GM23248 (cell line): ENCODE measurements around the gene FBN3. TPM values are rescaled to one million over a fixed set of nuclear protein-coding genes. Genes with fewer than 3 reads are reported as not detected.

Source experiments
- DNase-seq: peaks from one replicate; pipeline ENCODE4 v3.0.0-alpha.2; 2015
- H2AFZ ChIP-seq: fragments of 200-600 bp; sonication (generic); 2 replicates; pipeline ENCODE4 v1.6.1; 2016; ENCODE audit warnings: antibody characterized with exemption
- H3F3A ChIP-seq: fragments of 200-600 bp; sonication (generic); 2 replicates; pipeline ENCODE4 v1.6.1; 2016; ENCODE audit warnings: mild to moderate bottlenecking, antibody characterized with exemption, mixed run types; ENCODE audit not compliant: insufficient read depth
- H3K27ac ChIP-seq: fragments of 200-600 bp; sonication (generic); 2 replicates; pipeline ENCODE4 v1.5.1; 2016; ENCODE audit warnings: mild to moderate bottlenecking
- H3K27me3 ChIP-seq: fragments of 200-600 bp; sonication (generic); replicated peaks from 2 replicates; pipeline ENCODE4 v1.6.1; 2016; ENCODE audit warnings: mild to moderate bottlenecking; ENCODE audit not compliant: insufficient read depth
- H3K36me3 ChIP-seq: fragments of 200-600 bp; sonication (generic); 2 replicates; pipeline ENCODE4 v1.6.1; 2016; ENCODE audit warnings: low read depth, mild to moderate bottlenecking
- H3K4me1 ChIP-seq: fragments of 200-600 bp; sonication (generic); 2 replicates; pipeline ENCODE4 v1.6.1; 2016; ENCODE audit warnings: mild to moderate bottlenecking; ENCODE audit not compliant: insufficient read depth
- H3K4me2 ChIP-seq: fragments of 200-600 bp; sonication (generic); one replicate; pipeline ENCODE4 v1.6.1; 2016; ENCODE audit warnings: mild to moderate bottlenecking; ENCODE audit not compliant: unreplicated experiment
- H3K4me3 ChIP-seq: fragments of 200-600 bp; sonication (generic); 2 replicates; pipeline ENCODE4 v1.5.1; 2016; ENCODE audit warnings: mild to moderate bottlenecking
- H3K79me2 ChIP-seq: fragments of 200-600 bp; sonication (generic); 2 replicates; pipeline ENCODE4 v1.6.1; 2016; ENCODE audit warnings: mild to moderate bottlenecking; ENCODE audit not compliant: insufficient read depth
- H3K9ac ChIP-seq: fragments of 200-600 bp; sonication (generic); 2 replicates; pipeline ENCODE4 v1.6.1; 2016; ENCODE audit warnings: mild to moderate bottlenecking
- H3K9me2 ChIP-seq: fragments of 200-600 bp; sonication (generic); 2 replicates; pipeline ENCODE4 v1.6.1; 2016; ENCODE audit warnings: mixed run types, mild to moderate bottlenecking, moderate library complexity; ENCODE audit not compliant: insufficient read depth
- H3K9me3 ChIP-seq: fragments of 200-600 bp; sonication (generic); one replicate; pipeline ENCODE4 v1.6.1; 2017; ENCODE audit warnings: low read depth
- H4K20me1 ChIP-seq: fragments of 200-600 bp; sonication (generic); 2 replicates; pipeline ENCODE4 v1.6.0; 2016; ENCODE audit not compliant: insufficient read depth
- EZH2 ChIP-seq: fragments of 200-600 bp; sonication (generic); IDR thresholded peaks from 2 replicates; pipeline ENCODE4 v1.6.1; 2018; ENCODE audit warnings: antibody characterized with exemption, mild to moderate bottlenecking; ENCODE audit not compliant: insufficient read depth, poor library complexity, severe bottlenecking
- EZH2phosphoT487 ChIP-seq: fragments of 200-600 bp; sonication (generic); IDR thresholded peaks from 2 replicates; pipeline ENCODE4 v1.6.1; 2018; ENCODE audit warnings: antibody characterized with exemption, moderate library complexity, mild to moderate bottlenecking, low read depth; ENCODE audit not compliant: insufficient read depth
- WGBS, 2 experiments: methylation state at CpG; one replicate each; pipeline ENCODE4 v1.1.6; 2015 to 2017; ENCODE audit warnings: low lambda C conversion rate in 2 of 2, low coverage in 1 of 2; ENCODE audit errors: missing lambda C conversion rate in 2 of 2; 5-methylcytosine and 5-hydroxymethylcytosine counted together
- in situ Hi-C: fragments of 300-500 bp; cut with MboI; formaldehyde crosslinking; loops from 2 replicates; pipeline ENCODE4 v1.15.0; 2020
- polyA plus RNA-seq: library from polyadenylated mRNA; unstranded; fragments of >200 nt; fragmentation: Nextera tagmentation; extraction: Ambion mirVana; gene quantifications from 2 replicates; pipeline ENCODE4 v1.2.1, GENCODE V29; 2016
- total RNA-seq: library from RNA; depleted of rRNA; stranded (reverse); fragments of >200 nt; shearing (Covaris generic); gene quantifications from 2 replicates; pipeline ENCODE4 v1.2.3, GENCODE V29; 2014

Gene FBN3
- total and polyA plus RNA-seq, 2 experiments from 2014 or later, result not detected

- Histone ChIP-seq H3F3A (no peaks in the 10 kb centered on the region), H3K4me3 (no peak overlapping the region), H3K36me3 (no peaks in the 10 kb centered on the region), H4K20me1 (no peaks in the 10 kb centered on the region), H3K79me2 (no peaks in the 10 kb centered on the region), H3K9me3 (no peaks in the 10 kb centered on the region), H3K9ac (no peak overlapping the region), H3K27ac (no peak overlapping the region), H3K9me2 (no peaks in the 10 kb centered on the region), H2AFZ (no peak overlapping the region), H3K4me2 (no peak overlapping the region), H3K4me1 (no peaks in the 10 kb centered on the region), H3K27me3 (no peaks in the 10 kb centered on the region)
- no peak for TF ChIP-seq EZH2
- no peak for TF ChIP-seq EZH2phosphoT487
- no peak for DNase-seq
- WGBS, 2 experiments, result 64 to 66% methylated on average over 15 to 20 of the region's 20 CpGs
- in situ Hi-C loops, result no loop called here
Observed at GRCh38 chr19:8085598-8086408, 63.6 kb downstream of the FBN3 start.

- Histone ChIP-seq H3K36me3 (no peaks in the 10 kb centered on the region), H3K9ac (no peak overlapping the region), H4K20me1 (no peaks in the 10 kb centered on the region), H3K79me2 (no peaks in the 10 kb centered on the region), H3K27me3 (no peaks in the 10 kb centered on the region), H3K27ac (no peak overlapping the region), H3K9me2 (no peaks in the 10 kb centered on the region), H3F3A (no peaks in the 10 kb centered on the region), H3K4me1 (no peaks in the 10 kb centered on the region), H2AFZ (no peak overlapping the region), H3K9me3 (no peaks in the 10 kb centered on the region), H3K4me3 (no peak overlapping the region), H3K4me2 (no peak overlapping the region)
- no peak for DNase-seq
- TF ChIP-seq EZH2phosphoT487 (no peak), EZH2 (no peak)
- in situ Hi-C loops, result no loop called here
- WGBS, 2 experiments, result 72 to 77% methylated on average over 13 of the region's 13 CpGs
Observed at GRCh38 chr19:8084152-8084551, 65.2 kb downstream of the FBN3 start.

DNA sequence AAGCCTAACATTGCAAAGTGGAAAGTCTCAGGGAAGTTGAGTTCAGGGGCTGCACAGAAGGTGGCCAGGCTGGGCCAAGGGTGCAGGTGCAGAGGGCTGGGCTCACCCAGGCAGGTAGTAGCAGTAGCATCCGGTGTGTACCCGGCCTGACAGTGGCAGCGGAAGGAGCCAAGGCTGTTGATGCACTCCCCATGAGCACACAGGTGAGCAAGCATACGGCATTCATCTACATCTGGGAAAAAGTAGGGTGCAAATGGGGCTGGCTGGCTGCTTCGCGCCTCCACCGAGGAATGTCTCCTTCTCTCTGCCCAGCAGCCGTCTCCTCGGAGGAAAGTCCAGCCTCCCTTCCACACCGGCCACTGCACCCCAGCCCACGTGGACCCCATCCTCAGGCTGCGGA is 66.3 kb downstream of the FBN3 start:
- Histone ChIP-seq H3K9ac (no peak overlapping the region), H3K4me1 (no peaks in the 10 kb centered on the region), H3K27me3 (no peaks in the 10 kb centered on the region), H3F3A (no peaks in the 10 kb centered on the region), H4K20me1 (no peaks in the 10 kb centered on the region), H3K79me2 (no peaks in the 10 kb centered on the region), H3K4me3 (no peak overlapping the region), H3K9me2 (no peaks in the 10 kb centered on the region), H3K36me3 (no peaks in the 10 kb centered on the region), H3K4me2 (no peak overlapping the region), H3K27ac (no peak overlapping the region), H3K9me3 (no peaks in the 10 kb centered on the region), H2AFZ (no peak overlapping the region)
- DNase-seq, result no peak
- no peak for TF ChIP-seq EZH2
- TF ChIP-seq EZH2phosphoT487, result no peak
- in situ Hi-C loops, result no loop called here
- WGBS, 2 experiments, result 77 to 79% methylated on average over 12 of the region's 12 CpGs

DNA sequence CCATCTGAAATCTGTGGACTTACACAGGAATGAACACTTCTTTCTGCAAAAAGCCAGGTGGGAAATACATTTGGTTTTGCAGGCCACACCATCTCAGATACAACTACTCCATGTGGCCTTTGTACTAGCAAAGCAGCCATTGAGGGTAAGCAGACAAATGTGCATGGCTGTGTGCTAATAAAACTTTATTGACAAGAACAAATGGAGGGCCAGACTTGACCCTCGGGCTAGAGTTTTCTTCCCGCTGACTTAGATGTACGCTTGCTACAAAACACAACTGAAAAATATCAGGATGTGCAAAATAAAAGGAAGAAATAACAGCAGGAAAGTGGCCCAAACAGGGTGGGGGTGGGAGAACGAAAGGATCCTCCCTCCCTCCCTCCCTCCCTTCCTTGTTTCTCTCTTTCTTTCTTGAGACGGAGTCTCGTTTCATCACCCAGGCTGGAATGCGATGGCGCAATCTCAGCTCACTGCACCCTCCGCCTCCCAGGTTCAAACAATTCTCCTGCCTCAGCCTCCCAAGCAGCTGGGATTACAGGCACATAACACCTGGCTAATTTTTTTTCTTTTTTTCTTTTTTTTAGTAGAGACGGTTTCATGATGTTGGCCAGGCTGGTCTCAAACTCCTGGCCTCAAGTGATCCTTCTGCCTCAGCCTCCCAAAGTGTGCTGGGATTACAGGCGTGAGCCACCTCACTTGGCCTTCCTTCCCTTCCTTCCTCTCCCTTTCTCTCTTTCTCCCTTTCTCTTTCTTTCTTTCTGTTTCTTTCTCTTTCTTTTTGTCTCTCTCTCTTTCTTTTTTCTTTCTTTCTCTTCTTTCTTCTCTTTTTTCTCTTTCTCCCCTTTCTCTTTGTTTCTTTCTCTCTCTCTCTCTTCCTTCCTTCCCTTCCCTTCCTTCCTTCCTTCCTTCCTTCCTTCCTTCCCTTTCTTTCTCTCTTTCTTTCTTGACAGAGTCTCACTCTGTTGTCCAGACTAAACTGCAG is 67.5 kb downstream of the FBN3 start:
- Histone ChIP-seq H3K9me2 (no peaks in the 10 kb centered on the region), H3K79me2 (no peaks in the 10 kb centered on the region), H3K4me3 (no peak overlapping the region), H3K36me3 (no peaks in the 10 kb centered on the region), H2AFZ (no peak overlapping the region), H3K27me3 (no peaks in the 10 kb centered on the region), H3F3A (no peaks in the 10 kb centered on the region), H3K4me1 (no peaks in the 10 kb centered on the region), H3K27ac (no peak overlapping the region), H3K9me3 (no peaks in the 10 kb centered on the region), H3K9ac (no peak overlapping the region), H3K4me2 (no peak overlapping the region), H4K20me1 (no peaks in the 10 kb centered on the region)
- in situ Hi-C loops, result no loop called here
- no peak for DNase-seq
- TF ChIP-seq EZH2, result no peak
- no peak for TF ChIP-seq EZH2phosphoT487
- 54 to 69% methylated on average over 9 to 11 of the region's 11 CpGs for WGBS, 2 experiments
